GM19372 (cell line): ENCODE data around the gene SORCS3.

Experiments
- ATAC-seq: cut with Tn5 transposase; IDR thresholded peaks from one replicate; pipeline ENCODE4 v1.9.1; 2021; ENCODE audit warnings: mild to moderate bottlenecking, low read depth, moderate library complexity; ENCODE audit not compliant: unreplicated experiment

Gene SORCS3

DNA sequence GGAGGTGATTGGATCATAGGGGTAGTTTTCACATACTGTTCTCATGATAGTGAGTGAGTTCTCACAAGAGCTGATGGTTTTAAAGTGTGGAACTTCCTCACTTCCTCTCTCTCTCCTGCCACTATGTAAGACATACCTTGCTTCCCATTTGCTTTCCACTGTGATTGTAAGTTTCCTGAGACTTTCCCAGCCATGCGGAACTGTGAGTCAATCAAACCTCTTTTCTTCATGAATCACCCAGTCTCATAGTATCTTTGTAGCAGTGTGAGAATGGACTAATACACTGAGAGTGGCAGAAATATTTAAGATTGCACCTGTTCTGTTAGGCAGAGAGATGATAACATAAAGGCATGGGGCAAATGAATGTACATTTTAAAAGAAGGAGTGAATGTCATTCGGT lies 507.8 kb downstream of the SORCS3 start:
- ATAC-seq, result no peak

DNA sequence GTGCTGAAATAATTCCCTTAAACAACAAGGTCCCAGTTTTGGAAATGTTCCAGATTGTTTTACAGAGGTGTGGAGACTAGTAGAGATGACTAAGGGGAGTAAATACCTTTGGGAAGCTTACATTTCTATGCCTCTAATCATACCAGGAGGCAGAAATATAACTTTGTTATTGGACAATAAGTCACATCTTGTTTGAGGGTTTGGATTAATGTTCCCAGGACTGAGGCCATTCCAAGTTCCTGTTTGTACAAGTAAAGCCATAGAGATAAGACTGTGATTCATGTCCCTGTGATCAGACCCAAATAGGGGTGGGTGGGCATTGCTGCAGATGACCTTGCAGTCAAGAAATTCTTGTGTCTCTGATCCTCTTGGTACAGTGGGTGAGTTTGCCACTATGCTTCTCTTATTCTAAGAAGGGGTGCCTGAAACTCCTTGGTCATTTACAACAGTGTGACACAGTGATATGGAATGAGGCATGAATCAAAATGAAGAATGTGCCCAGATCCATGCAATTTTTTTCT lies 508.3 kb downstream of the SORCS3 start:
- ATAC-seq, result no peak

DNA sequence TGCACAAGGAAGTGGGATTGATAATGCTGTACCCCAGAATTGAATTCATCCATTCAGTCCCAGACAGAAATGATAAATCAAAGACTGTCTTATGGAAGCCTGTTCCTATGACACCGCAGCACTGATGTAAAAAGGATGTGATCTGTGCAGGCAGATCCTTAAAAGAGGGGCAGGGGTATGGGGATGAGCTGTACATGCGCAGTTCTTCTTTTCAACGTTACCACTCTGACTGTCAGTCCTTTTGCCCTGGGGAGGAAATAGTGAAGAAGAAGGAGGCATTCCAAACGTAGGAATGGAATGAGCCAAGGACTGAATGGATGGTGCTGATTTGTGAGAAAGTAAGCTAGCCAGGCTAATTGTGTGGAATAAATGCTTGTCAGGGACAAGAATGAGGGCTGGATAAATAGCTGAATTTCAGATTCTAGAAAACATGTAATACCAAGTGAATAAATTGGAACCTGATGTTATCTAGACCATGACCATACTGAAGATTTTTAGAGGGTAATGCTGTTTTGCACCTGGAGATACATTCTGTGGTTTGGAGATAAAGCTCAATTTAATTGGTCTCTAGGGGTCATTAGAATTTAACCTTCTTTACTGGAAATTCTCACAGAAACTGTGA lies 509.3 kb downstream of the SORCS3 start:
- no peak for ATAC-seq

DNA sequence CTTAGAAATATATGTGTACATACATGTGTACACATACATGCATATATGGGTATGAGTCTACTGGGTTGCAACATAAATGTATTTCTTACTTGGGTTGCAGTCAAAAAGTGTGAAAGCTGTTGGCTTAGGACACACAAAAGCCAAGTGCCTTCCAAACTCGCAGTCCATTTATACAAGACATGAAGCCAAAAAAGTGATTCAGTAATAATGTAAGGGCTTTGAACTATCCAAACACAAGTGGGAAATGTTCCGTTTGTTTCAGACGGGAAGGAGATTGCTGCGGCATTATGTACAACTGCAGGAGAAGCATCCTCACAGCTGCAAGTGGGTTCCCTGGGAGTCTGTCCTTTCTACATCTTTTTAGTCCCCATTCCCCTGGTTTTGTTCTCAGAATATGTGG lies 513.6 kb downstream of the SORCS3 start:
- ATAC-seq, result no peak

DNA sequence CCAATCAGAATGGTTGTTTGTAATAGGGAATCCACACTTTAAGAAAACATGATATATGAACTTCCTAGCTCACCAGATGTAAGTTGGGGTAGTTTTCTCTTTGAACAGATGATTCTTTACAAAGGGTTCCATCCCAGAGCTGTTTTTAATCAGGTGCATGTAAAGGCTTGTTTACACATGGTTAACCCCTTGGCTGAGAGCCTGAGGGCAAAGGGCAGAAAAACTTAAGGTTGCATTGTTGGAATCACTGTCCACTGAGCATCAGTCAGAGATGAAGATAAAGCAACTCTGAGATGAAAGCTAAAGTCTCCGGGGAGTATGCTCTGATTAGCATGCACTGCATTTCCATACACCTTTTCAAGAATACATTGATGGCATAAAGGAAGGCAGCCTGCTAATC lies 518.2 kb downstream of the SORCS3 start:
- ATAC-seq, result no peak

DNA sequence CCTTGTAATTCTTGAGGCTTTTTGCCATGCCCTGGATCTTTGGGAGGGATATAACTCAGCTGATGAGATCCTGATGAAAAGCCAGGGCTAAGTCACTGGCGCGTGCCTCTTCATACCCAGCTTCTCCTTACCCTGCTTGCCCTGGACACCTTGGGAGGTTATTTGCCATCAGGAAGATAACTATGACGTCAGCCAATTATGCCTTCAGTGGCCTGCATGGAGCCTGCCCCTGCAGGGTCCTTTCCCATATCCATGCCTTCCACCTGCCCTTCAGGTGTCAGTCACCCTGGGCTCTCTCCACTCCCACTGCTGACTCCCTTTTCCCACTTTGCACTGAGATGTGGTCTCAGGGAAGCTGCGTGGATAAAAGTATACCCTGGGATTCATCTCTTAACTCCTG lies 520.1 kb downstream of the SORCS3 start:
- ATAC-seq, result no peak

DNA sequence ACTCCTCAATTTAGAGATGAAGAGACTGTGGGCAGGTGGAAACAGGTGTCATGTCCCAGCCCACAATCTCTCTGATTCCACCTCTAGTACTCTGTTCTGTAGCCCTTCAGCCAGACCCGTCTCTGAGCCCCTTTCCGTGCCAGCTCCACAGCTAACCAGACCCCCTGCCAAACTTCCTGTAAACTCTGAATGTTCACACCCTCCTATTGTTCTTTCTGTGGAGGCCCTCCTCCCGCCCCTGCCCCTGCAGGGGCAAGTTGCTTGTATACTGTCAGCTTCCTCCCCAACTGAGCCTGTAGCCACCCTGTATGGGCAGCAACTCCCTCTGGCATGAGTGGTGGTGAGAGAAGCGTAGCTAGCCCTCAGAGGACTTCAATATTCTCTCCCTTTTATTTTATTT lies 520.7 kb downstream of the SORCS3 start:
- ATAC-seq, result no peak

DNA sequence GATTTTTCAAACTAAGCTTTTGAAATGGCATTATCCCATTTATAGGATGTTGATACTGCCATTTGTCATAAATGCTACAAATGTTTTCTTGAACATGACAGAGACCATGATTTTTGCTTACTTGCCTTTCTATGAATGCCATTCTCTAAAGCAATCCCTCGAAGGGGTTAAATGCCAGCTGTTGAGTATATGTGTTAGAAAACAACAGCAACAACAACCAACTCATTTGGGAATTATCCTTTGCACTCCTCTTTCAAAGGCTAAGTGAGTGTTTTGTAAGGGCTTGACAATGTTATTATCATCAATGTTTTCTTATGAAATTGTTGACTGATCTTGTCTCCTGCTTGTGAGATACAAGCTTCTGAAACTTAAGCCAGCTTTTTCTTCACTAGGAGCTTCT lies 529.4 kb downstream of the SORCS3 start:
- no peak for ATAC-seq

DNA sequence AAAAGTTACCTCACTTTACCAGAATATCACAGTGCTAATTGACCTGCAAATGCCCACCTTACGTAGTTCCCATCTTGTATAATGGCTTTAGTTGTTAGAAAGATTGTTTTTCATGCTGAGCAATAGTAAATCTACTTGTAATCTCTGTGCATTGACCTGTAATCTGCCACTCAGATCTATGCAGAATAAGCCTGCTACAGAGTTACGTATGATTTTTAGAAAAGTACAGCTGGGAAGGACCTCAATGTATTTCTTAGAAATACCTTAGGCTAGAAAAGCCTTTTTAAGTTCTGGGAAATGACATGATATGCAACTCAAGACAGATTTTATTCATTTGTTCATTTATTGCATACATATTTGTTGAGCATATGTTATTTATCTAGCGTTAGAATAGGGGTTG lies 530.9 kb downstream of the SORCS3 start:
- ATAC-seq, result no peak

DNA sequence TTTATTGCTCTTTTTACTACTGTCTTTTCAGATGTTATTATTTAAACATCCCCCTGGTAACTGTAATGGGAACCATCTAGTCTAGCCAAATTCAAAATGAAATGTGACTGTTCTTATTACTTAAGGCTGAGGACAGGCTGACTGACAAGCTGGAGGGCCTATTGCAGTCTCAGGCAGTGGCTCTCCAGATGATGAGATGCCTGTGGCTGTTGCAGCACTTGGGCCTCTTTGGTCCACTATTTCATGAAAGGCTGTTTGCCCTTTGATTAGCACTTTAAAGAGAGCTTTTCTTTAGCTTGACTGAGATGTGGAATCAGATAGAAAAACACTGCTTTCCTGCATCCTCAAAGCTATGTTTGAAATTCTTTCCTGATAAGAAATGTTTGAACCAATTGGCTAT lies 540.5 kb downstream of the SORCS3 start:
- no peak for ATAC-seq

DNA sequence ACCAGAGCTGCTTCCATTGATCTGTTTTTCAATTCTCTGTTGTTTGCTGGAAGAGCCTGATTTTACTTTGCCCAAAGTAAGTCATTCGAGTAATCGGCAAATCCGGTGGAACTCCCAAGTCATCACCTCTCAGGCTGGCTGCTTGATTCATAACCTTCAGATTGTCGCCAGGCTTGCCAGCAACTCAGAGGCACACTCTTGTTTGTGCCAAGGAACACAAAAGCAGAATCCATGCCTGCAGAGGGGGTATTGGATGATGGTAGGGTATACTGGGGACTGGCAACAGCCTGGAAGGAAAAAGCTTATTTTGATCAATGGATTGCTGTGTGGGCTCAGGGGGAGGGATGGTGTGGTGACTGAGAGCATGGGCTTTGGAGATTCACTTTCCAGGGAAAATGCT lies 542.4 kb downstream of the SORCS3 start:
- no peak for ATAC-seq

DNA sequence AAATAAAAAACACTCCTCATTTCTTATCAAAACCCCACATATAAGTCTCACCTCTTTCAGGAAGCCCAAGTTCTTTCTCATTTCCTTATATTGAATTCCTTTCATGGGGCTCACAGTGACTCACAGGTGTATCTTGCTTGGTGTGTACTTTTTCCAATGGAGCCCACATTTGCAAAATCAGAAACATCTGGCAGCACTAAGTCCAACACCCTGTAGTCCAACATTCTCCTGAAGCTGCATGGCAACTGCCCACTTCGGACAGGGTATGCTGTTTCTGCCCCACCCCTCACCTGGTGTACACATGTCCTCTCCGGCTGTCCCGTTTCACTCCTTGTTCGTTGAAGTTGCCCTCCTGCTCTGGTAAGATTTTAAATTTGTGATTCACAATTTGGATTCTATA lies 544.1 kb downstream of the SORCS3 start:
- no peak for ATAC-seq

DNA sequence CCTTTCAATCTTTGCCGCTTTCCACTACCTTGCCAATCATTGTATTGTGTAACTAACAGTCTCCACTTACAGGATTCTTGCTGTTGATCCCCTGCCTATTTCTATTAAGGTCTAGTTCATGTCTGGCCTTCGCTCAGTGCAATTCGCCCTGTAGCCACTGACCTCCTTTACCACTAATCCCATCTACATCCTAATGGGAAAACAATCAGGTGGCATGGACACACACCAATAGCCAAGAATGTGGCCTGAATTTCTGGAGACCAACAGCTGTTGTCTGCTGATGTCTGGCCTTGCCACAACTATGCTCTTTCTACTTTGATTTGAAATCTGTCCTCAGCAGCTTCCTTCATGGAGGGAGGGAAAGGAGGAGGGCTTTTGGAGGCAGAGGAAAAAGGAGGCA lies 546.2 kb downstream of the SORCS3 start:
- no peak for ATAC-seq

DNA sequence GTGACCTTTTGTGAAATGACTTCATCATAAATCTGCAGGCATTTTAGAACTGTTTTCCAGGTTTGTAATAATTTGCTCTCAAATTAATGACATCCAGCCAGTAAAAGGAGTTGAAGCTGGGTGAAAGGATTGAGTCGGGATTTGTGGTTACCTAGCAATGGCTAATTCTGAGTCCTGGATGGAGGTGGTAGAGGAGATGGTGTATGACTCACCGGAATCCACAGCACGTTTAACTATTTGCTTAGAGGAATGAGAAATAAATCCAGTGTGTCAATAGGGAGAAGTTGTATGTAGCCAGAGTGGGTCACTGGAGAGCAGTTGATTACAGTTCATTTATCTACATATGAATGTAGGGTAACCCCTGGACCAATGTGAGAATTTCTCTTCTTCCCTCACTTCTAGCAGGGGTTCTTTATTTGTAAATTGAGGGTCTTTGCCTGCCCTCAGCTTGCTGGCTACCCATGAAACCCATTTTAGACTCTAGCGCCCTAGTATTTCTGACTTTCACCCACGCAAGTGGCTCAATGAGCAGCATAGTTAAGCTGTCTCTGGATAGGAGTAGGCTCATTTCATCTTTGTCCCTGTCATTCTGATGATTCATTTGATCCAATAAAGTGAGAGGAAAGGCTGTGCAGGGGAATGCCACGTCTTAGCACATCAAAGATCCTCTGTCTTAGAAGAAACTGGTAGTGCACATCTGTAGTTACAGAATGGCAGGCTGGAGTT lies 547.8 kb downstream of the SORCS3 start:
- no peak for ATAC-seq

DNA sequence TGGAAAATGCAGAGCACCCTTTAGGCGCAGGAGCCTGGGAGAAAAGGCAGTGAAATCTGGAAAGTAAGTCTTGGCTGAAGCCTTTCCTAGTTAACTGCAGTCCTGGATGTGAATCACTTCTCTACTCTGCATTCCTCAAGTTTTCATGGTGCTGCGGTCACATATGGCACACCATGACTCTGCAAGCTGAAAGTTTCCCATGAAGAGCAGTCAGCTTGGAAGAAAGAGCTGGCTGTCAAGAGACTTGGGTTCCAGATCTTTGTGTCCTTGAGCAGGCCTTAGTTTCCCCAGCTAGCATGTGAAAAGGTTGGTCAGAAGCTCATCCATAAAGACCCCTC lies 548.3 kb downstream of the SORCS3 start:
- ATAC-seq, result no peak

DNA sequence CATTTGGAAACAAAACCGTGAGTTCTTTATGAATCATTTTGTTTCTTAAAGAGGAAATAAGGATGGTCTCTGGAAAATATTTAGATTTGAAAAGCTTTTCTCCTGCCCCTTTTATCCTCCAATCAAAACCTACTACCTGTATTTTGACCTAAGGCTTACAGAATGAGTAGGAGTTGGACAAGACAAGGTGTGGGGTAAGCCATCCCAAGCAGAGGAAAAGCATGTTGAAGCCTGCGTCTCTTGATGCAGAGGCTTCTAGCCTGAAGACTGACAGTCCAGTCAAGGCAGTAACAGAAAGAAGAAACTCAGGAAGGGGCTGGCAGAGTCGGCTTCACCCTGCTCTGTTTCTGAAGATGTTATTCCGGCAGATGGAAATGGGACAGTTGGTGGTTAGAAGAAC lies 551.1 kb downstream of the SORCS3 start:
- no peak for ATAC-seq

DNA sequence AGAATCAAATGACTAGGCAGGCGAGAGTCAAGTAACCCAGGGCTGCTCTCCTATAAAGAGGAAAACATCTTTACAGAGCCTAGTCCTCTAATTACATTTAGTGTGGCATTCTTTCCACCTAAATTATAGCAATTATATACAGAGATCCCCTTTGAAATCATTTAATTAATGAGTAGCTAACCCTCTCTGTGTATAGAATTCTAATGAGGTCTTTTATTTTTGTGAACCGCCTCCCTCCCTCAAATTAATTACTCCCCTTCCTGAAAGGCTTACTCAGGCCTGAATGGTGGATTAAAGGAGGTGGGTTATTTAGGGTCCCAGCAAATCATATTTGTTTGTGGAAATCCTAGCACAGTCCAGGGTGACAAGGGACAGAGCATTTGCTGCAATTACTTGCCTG lies 551.8 kb downstream of the SORCS3 start:
- no peak for ATAC-seq

DNA sequence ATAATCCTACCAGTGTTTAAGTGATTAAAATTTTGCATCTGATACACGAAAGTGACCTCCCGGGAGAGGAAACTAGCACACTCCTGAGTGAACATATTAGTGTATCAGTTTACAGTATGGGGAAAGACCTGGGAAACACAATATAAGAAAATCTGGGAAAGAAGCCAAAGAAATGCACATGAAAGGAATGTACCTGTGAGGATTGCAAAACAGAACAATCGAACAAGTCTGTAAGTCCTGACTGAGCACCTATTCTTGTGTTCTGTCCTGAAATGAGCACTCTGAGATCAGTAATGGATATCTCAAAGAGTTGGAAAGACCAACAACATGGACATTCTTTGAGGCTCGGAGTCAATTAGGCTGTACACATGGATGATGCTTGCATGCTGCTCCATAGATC lies 554.7 kb downstream of the SORCS3 start:
- ATAC-seq, result no peak

DNA sequence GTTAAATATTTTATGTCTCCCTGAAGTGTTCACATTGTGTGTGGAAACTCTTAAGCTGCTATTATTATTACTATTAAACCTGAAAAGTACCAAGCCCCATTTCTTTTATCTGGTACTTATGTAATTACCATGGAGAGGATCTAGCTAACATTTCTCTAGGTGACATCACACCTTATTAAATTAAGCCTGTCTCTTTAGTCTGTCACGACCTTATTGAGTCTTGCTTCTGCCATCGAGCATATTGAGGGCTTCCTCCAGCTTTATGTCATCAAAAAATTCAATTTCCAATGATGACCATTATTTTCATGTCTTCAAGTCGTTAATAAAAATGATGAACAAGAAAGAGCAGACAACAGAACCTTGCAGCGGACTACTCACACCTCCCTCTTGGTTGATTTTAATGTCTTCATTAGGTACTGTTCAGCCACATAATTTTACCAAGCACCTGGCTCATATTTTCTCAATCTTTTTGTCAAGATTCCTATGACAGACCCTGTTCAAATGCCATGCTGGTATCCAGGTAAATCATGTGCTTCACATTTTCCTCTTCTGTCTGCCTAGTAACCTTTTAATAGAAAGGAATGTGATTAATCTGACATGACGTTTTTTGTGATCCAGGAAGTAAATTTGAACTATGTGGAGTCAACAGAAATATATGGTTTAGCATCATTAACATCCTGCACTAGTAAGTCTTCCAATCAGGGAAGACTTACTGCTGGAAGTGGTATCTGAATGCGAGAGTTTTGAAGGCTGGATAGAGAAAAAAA lies 556.7 kb downstream of the SORCS3 start:
- ATAC-seq, result no peak

DNA sequence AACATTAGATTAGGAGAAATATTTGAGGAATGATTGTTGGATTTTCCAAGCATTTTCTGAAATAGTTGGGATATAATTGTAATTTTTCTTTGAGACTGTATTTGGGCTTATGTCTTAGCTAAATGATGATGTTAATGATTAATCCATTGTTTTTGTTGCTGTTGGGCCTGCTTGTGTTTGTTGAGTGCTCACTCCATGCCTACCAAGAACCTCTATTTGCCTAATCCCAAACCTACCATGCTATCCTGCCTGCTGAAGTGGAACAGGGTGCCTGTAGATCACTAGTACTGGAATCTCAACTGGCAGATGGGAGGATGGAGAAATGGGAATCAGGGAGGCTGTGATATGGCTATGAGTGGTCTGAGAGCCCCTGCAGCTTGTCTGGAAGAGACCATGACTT lies 565.5 kb downstream of the SORCS3 start:
- no peak for ATAC-seq

DNA sequence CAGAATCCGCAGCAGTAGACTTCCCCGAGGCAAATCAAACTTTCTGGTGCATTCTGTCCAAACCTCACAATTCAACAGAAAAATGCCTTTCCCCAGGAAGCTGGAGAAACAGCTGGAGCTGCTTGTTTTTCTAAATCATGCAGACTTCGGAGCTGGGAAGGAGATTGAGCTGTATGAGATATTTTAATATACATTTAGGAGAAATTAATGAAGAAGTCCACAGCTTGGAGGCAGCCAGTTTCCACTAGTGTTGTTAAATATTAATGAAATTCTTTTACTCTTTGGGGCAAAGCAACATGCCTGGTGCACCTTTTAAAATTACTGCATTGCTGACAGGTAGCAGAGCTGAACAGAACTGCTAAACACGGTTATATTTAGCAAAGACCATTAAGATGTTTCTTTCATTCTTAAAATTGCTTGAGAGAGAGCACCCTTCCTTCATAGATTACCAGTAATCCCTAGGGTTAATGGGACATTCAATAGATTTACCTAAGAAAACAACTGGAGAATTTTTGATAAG lies 566.4 kb downstream of the SORCS3 start:
- ATAC-seq, result no peak

DNA sequence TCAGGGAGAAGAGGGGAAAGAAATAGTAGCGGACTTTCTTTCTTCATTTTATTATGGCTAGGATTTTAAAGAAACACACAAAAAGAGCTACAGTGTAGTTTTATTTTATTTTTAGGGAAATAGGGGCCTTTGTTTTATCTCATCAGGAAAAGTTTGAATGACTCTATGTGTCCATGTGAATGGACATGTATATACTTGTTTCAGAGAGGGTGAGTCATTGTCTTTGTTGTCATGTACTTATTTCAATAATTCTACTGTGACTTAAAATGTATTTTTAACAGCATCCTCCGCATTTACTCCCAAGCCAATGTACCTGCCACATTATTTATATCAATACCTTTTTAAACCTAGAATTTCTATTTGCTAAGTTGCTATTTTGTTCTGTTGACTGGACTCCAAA lies 569.5 kb downstream of the SORCS3 start:
- ATAC-seq, result no peak
